AG04450 (cell line): Measurements from ENCODE around the gene PARM1. TPM values are rescaled to one million over a fixed set of nuclear protein-coding genes. Genes with fewer than 3 reads are reported as not detected.

Experiments used
- CTCF ChIA-PET: fragments of 300-600, 350-600 bp; formaldehyde crosslinking; extraction: SDS; loops from one replicate; lab custom pipeline; 2022; ENCODE audit warnings: antibody characterized with exemption, inconsistent platforms; lab: Charles Lee
- POLR2A ChIA-PET: fragments of 350-600 bp; formaldehyde crosslinking; extraction: SDS; loops from one replicate; lab custom pipeline; 2021; ENCODE audit warnings: antibody characterized with exemption, inconsistent platforms; lab: Yijun Ruan, JAX
- DNase-seq: peaks from one replicate; pipeline ENCODE4 v3.0.0-alpha.2; 2011; ENCODE audit warnings: low read depth, low spot score
- H3K27ac ChIP-seq: one replicate; pipeline ENCODE4 v1.5.1; 2012; ENCODE audit warnings: low read depth, low read length, control low read depth
- H3K27me3 ChIP-seq: one replicate; pipeline ENCODE4 v1.6.0; 2012; ENCODE audit warnings: low read length; ENCODE audit not compliant: control insufficient read depth, insufficient read depth
- H3K4me3 ChIP-seq: 2 replicates; pipeline ENCODE4 v1.5.1; 2011; ENCODE audit warnings: mild to moderate bottlenecking, low read depth, low read length, control low read depth
- H3K9me3 ChIP-seq: 2 replicates; pipeline ENCODE4 v1.5.1; 2012; ENCODE audit warnings: low read length; ENCODE audit not compliant: control insufficient read depth, insufficient read depth
- CTCF ChIP-seq: IDR thresholded peaks from 2 replicates; pipeline ENCODE4 v1.5.1; 2011; ENCODE audit warnings: low read depth, low read length, control low read depth, inconsistent platforms
- polyA plus RNA-seq: library from polyadenylated mRNA; depleted of rRNA; stranded (reverse); fragments of >200 nt; gene quantifications from 2 replicates; pipeline ENCODE4 v1.2.3, GENCODE V29; 2011

The PARM1 gene
- polyA plus RNA-seq, 1 experiment: 0.10 TPM

- DNase-seq: no peak
- H3K4me3 ChIP-seq: no peak overlapping the region
- CTCF ChIA-PET: no interaction called here
- no peak overlapping the region for H3K27ac ChIP-seq
- TF ChIP-seq CTCF: no peak
- H3K9me3 ChIP-seq: no peaks in the 10 kb centered on the region
- POLR2A ChIA-PET: no interaction called here
- H3K27me3 ChIP-seq: no peaks in the 10 kb centered on the region
These were observed 97.8 kb downstream of the PARM1 start for GRCh38 chr4:75030649-75031235.

- Histone ChIP-seq H3K27ac (no peak overlapping the region), H3K4me3 (no peak overlapping the region), H3K9me3 (no peaks in the 10 kb centered on the region), H3K27me3 (no peaks in the 10 kb centered on the region)
- TF ChIP-seq CTCF: no peak
- ChIA-PET POLR2A (no interaction called here), CTCF (no interaction called here)
- no peak for DNase-seq
These were observed 98.9 kb downstream of the PARM1 start for GRCh38 chr4:75031775-75032174.

GRCh38 chr4:75034523-75034922, 101.6 kb downstream of the PARM1 start:
- no peak for TF ChIP-seq CTCF
- DNase-seq: no peak
- no peak overlapping the region for H3K4me3 ChIP-seq
- ChIA-PET POLR2A (no interaction called here), CTCF (no interaction called here)
- H3K27me3 ChIP-seq: no peaks in the 10 kb centered on the region
- no peak overlapping the region for H3K27ac ChIP-seq
- H3K9me3 ChIP-seq: no peaks in the 10 kb centered on the region

GRCh38 chr4:75035321-75035720, 102.4 kb downstream of the PARM1 start:
- no peaks in the 10 kb centered on the region for H3K27me3 ChIP-seq
- no peak for TF ChIP-seq CTCF
- POLR2A ChIA-PET: no interaction called here
- CTCF ChIA-PET: no interaction called here
- no peak overlapping the region for H3K27ac ChIP-seq
- DNase-seq: no peak
- H3K9me3 ChIP-seq: no peaks in the 10 kb centered on the region
- H3K4me3 ChIP-seq: no peak overlapping the region

GRCh38 chr4:75036046-75036830, 103.3 kb downstream of the PARM1 start:
- Histone ChIP-seq H3K27ac (no peak overlapping the region), H3K4me3 (no peak overlapping the region), H3K9me3 (no peaks in the 10 kb centered on the region), H3K27me3 (no peaks in the 10 kb centered on the region)
- CTCF ChIA-PET: no interaction called here
- no peak for TF ChIP-seq CTCF
- no peak for DNase-seq
- POLR2A ChIA-PET: no interaction called here
